HG03432 (cell line): ENCODE data around the gene SCAND1.
"Not testable (repeated sequence)": the region's sequence is repeated elsewhere in the genome, so short reads cannot be mapped to it uniquely, and the experiment has no call there.

Source experiments
- ATAC-seq: cut with Tn5 transposase; IDR thresholded peaks from one replicate; pipeline ENCODE4 v1.9.1; 2021; ENCODE audit warnings: mild to moderate bottlenecking, moderate library complexity; ENCODE audit not compliant: unreplicated experiment

The SCAND1 gene

GRCh38 chr20:35954200-35954906 lies at the start of gene SCAND1:
SCAND1 (minus strand) TSS chr20:35954502; CDS start chr20:35954284, 218 bp downstream.
- peak; percentile 85 for ATAC-seq

DNA sequence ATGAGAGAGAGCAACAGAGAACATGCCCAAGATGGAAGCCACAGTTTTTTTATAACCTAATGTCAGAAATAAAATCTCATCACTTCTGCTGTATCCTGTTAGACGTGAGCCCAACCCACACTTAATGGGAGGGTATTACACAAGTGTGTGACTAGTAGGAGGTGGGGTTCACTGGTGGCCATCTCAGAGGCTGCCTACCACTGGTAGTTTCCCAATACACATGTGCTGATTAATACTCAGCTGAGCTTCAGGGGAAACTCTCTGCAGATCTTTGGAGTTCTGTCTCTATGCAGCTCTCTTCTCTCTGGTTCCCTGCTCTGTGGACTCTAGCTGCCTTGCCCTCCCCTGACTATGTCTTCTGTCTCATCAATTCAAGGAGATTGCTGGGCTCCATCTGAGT lies 49.7 kb upstream of the SCAND1 start:
- ATAC-seq, result no peak

- ATAC-seq, result no peak
Measured at GRCh38 chr20:36002855-36003254, 48.6 kb upstream of the SCAND1 start.

DNA sequence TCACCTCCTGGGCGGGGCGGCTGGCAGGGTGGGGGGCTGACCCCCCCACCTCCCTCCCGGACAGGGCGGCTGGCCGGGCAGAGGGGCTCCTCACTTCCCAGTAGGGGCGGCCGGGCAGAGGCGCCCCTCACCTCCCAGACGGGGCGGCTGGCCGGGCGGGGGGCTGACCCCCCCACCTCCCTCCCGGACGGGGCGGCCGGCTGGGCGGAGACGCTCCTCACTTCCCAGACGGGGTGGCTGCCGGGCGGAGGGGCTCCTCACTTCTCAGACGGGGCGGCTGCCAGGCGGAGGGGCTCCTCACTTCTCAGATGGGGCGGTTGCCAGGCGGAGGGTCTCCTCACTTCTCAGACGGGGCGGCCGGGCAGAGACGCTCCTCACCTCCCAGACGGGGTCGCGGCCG lies 47.0 kb upstream of the SCAND1 start:
- ATAC-seq, result not testable (repeated sequence)

GRCh38 chr20:35996492-35996891 lies 42.2 kb upstream of the SCAND1 start:
- not testable (repeated sequence) for ATAC-seq

DNA sequence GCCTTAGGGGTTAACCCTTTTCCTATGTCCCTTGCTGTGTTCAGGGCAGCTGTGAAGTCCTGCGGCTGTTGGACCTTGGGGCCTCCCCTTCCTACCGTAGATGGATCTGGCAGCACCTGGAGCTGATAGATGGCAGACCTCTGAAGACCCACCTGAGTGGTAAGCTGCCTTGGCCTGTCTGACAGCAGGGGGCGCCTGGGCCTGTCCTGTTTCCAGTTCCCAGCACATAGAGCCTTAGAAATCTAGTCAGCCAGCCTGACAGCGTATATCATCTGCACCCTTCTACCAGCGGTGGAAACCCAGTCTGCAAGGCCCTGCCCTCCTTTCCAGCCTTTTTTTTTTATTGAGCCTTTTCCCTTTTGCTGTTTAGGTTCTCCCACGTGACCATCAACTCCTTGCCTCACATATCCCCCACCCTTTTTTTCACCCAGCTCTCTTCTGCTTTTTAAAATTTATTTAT lies 40.7 kb upstream of the SCAND1 start:
- no peak for ATAC-seq

DNA sequence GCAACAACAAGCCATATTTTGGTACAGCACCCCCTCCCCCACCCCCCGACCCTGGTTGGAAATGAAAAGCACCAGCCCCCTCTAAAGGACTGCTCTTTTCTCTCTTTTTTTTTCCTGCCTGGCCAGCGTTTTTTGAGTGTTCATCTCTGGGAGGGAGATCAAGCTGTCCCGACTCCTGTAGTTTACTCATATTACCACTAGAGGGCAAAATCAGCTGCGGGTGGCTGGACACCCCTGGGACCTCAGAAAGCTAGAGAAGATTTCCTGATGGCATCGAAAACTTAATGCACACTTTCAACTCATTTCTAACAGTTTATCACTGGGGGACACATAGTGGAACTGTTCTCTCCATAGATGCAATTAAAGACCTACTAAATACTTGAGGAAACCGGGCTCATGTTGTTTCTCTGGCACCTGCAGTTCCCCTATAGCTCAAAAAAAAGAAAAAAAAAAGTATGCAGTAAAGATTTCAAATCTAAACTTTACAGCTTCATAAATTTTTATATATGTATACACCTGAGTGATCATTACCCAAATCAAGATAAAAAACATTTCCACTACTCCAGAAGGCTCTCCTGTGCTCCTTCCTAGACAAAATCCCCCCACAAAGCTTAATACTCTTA lies 38.5 kb upstream of the SCAND1 start:
- ATAC-seq, result no peak

GRCh38 chr20:35991142-35991771 lies 37.0 kb upstream of the SCAND1 start:
- ATAC-seq, result no peak

DNA sequence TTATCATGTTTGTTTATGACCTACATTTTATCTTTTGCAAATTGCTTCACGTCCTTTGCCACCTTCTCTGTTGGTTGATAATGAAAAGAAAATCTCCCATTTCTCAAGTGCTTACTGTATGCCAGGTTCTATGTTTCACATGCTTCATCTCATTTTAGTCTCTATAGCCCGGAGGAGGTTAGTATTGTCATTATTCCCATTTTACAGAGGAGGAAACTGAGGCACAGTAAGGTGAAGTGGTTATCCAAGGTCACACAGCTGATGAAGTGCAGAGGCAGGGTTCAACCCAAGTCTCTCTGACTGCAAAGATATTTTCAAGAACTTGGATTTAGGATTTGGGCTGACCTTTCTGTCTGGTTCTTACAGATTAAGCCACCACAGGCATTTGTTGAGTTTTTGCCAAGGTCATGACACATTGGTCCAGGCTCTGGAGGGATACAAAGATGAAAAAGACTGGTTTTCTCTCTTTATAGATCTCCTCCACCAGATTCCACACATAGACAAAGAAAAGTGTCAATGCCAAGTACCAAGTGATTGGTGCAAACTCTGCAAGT lies 34.7 kb upstream of the SCAND1 start:
- ATAC-seq, result no peak

- ATAC-seq, result no peak
Measured at GRCh38 chr20:35985806-35986205, 31.5 kb upstream of the SCAND1 start.

DNA sequence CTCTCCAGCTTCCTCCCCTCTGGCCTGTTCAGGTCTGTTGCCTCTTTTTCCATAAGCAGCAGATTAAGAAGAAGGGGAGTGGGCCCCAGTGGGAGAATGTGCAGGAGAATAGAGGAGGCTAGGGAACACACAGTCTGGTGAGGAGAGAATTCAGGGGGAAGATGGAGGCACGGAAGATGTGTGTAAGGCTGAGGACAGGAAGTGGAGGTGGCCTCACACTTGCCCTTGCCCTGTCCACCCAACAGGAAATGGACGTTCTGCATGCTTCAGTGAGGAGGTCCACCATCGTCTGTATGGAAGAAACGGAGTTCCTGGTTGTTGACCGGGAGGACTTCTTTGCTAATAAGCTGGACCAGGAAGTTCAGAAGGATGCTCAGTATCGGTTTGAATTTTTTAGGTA lies 30.1 kb upstream of the SCAND1 start:
- ATAC-seq, result no peak

GRCh38 chr20:35981969-35982368 lies 27.7 kb upstream of the SCAND1 start:
- ATAC-seq, result no peak

DNA sequence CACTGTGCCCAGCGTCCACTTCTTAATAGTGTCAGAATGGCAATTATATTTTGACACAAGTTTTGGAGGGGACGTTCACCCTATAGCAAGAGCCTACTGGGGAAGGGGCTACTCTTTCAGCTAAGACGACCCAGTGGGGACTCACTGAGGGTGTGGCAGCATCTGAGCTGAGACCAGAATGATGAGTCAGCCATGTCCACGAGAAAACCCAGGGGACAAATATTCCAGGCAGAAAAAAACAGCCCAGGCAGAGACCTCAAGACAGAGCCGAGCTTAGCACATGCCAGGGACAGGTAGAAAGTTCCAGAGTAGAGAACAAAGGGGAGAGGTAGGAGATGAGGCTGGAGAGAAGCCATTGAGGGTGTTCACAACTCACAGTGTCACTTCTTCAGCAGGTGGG lies 25.2 kb upstream of the SCAND1 start:
- ATAC-seq, result no peak

DNA sequence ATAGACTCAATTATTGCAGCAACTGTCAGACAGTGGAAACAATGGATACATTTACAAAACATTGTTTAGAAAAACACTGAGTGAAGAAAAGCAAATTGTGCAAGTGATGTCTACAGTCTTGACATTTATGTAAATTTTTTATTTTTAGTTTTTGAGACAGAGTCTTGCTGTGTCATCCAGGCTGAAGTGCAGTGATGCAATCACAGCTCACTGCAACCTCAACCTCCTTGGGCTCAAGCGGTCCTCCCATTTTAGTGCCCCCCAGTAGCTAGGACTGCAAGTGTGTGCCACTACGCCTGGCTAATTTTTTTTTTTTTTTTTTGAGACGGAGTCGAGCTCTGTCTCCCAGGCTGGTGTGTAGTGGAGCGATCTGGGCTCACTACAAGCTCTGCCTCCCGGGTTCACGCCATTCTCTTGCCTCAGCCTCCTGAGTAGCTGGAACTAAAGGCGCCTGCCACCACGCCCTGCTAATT lies 23.8 kb upstream of the SCAND1 start:
- ATAC-seq, result no peak

DNA sequence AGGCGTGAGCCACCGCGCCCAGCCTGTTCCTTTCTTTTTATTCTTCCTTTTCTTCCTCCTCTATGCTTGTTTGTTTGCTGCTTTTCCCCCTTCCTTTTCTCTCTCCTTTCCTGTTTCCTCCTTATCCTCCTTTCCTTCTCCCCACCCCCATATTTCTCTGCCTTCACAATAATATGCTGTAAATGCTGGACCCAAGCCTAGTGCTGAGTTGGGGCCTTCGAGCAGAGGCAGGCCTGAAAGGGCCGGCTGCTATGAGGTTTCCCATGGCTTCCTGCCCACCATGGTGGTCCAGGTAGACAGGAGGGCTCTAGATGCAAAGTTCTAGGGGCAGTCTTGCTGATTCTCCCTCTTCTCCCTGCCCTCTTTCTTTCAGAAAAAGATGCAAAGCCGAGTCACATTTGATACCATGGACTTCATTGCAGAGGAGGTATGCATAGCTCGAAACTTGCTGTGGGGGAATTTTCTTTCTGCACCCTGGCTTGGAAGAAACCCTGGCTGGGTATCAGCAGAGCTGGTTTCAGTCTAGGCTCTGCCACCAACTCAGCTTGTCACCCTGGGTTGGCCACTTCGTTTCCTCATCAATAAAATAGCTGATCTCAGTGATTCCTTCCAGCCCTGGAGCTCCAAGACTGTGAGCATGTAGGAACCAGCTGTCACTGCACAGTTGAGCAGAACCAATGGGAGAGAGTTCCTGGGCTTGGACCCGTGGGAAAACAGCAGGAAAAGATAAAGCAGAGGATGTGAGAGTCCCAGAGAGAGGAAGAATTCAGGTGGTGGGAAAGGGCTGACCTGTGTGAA lies 21.5 kb upstream of the SCAND1 start:
- ATAC-seq, result no peak

GRCh38 chr20:35974256-35974655 lies 20.0 kb upstream of the SCAND1 start:
- ATAC-seq, result no peak

- ATAC-seq, result no peak
Measured at GRCh38 chr20:35972462-35972861, 18.2 kb upstream of the SCAND1 start.

DNA sequence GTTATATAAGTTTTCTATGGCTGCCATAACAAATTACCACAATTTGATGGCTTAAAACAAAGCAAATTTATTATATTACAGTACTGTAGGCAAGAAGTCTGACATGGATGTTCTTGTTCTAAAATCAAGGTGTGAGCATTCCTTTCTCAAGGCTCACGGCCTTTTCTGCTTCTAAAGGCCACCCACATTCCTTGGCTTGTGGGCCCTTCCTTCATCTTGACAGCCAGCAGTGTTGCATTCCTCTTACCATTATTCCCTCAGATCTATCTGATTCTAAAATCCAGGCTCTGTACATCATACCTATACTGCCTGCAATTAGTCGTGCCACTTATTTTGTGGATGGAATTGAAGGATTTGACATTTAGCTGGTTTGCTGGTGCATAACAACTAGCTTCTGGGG lies 17.7 kb upstream of the SCAND1 start:
- ATAC-seq, result no peak

- no peak for ATAC-seq
Measured at GRCh38 chr20:35968930-35969329, 14.6 kb upstream of the SCAND1 start.

- no peak for ATAC-seq
Measured at GRCh38 chr20:35967979-35968640, 13.8 kb upstream of the SCAND1 start, which contains the start of gene CNBD2. CNBD2 (plus strand) TSS chr20:35968590; CDS start chr20:35968763, 173 bp downstream.
